Iris pigment epithelial cell (primary cell): ENCODE measurements around the gene ACRV1.
A peak's percentile ranks its signal among the peaks of the same experiment; 100 is the strongest.

ENCODE experiments used
- DNase-seq: peaks from one replicate; pipeline ENCODE4 v3.0.0-alpha.2; 2011; ENCODE audit warnings: low read depth

ACRV1 gene

GRCh38 chr11:125649465-125650166, 31.0 kb downstream of the ACRV1 start:
- no peak for DNase-seq

GRCh38 chr11:125645871-125646270, 34.8 kb downstream of the ACRV1 start:
- peak; percentile 4 for DNase-seq

GRCh38 chr11:125638315-125638714, 42.3 kb downstream of the ACRV1 start:
- DNase-seq = no peak

- no peak for DNase-seq
These were observed 42.8 kb downstream of the ACRV1 start for GRCh38 chr11:125637840-125638239.

- DNase-seq = peak; percentile 14
These were observed 53.3 kb downstream of the ACRV1 start for GRCh38 chr11:125627236-125627910.

GRCh38 chr11:125626288-125626950, 54.2 kb downstream of the ACRV1 start:
- DNase-seq = peak; percentile 69

- peak; percentile 85 for DNase-seq
These were observed 54.9 kb downstream of the ACRV1 start for GRCh38 chr11:125625630-125626287.

- peak; percentile 70 for DNase-seq
These were observed 55.4 kb downstream of the ACRV1 start for GRCh38 chr11:125625225-125625629.

DNA sequence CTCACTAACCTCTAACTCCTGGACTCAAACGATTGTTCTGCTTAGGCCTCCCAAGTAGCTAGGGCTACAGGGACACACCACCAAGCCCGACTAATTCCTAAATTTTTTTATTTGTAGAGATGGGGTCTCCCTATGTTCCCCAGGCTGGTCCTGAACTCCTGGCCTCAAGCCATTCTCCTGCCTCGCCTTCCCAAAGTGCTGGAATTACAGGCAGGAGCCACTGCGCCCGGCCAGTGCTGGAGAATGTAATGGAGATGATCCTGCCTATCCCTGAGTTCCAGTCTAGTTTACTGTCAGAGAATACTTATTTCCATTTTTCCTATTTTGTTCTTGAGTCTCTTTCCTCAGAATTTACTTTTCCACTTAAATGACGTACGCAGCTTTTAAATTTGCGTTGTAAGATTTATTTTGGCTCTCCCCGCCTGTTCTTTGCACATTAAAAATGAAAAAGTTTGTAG, 55.9 kb downstream of the ACRV1 start, which contains the start of gene CHEK1:
Gene CHEK1 (plus strand): TSS at position 408 of the 458 bp plus-strand sequence. CDS start 1,606 bp downstream, outside the sequence.
- DNase-seq = no peak

DNA sequence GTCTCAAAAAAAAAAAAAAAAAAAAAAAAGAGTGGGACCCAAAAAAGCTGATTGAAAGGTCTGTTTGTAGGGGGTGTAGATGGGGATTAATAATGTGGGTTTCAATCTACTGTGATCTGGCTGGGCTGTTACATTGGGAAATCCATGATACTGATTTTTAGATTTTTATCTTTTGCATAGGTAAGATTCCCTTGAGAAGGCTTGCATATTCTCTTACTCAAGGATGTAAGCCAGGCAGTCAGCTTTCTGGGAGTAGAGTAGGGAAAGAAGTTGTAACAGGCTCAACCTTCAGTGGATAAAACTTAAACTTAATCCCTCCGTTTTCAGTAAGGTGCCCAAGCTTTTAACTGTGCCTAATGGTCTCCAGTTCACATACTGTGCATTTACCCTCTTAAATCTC, 57.6 kb downstream of the ACRV1 start:
- DNase-seq = no peak

DNA sequence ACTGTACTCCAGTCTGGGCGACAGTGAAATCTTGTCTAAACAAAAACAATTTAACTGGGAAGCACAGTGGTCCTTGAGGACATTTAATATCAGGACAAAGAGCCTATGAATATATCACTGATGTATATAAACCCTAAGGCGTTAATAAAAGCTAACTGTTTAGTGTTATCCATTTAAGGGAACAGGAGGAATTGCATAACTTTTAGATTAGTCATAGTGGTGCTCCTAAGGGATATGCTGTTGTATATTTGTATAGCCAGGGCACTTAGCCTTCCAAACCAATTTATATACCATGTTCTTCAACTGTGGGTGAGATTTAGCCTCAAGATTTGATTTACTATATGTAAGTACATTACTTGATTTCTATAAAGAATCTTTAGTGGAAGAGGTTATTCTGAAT, 58.7 kb downstream of the ACRV1 start:
- DNase-seq = peak; percentile 37
